Ascending aorta (tissue), 2 donors: ENCODE measurements around the gene HNMT. TPM values are rescaled to one million over a fixed set of nuclear protein-coding genes. Genes with fewer than 3 reads are reported as not detected.

ENCODE experiments used
- DNase-seq, 2 donors: peaks; one replicate each; pipeline ENCODE4 v3.0.0-alpha.2; 2019; ENCODE audit warnings: low spot score in 2 of 2
- H3K27ac ChIP-seq, 2 donors: fragments of 200-600 bp; sonication (generic); one replicate each; pipeline ENCODE4 v1.5.1; 2016 to 2017; ENCODE audit warnings: mild to moderate bottlenecking in 1 of 2
- H3K27me3 ChIP-seq: fragments of 200-600 bp; sonication (generic); one replicate; pipeline ENCODE4 v1.5.1; 2017
- H3K36me3 ChIP-seq, 2 donors: fragments of 200-600 bp; sonication (generic); one replicate each; pipeline ENCODE4 v1.5.1; 2016
- H3K4me1 ChIP-seq, 2 donors: fragments of 200-600 bp; sonication (generic); one replicate each; pipeline ENCODE4 v1.5.1; 2016 to 2017; ENCODE audit warnings: mild to moderate bottlenecking in 1 of 2
- H3K4me3 ChIP-seq, 2 donors: fragments of 200-600 bp; sonication (generic); one replicate each; pipeline ENCODE4 v1.5.1; 2016 to 2017; ENCODE audit warnings: mild to moderate bottlenecking in 1 of 2
- H3K9me3 ChIP-seq, 2 donors: fragments of 200-600 bp; sonication (generic); one replicate each; pipeline ENCODE4 v1.5.1; 2016
- intact Hi-C: fragments of 100-400 bp; cut with DNase I; formaldehyde crosslinking; loops from one replicate; pipeline ENCODE4 v1.15.1; 2023
- total RNA-seq: library from RNA; depleted of rRNA; stranded (reverse); fragments of >200 nt; gene quantifications from one replicate; pipeline ENCODE4 v1.1.0, GENCODE V29; 2016
- TF ChIP-seq, protein P1 (sequence below), 3 experiments: fragments of 200-600 bp in 2 of 3; fragments of 450-650 bp in 1 of 3; sonication (generic) in 2 of 3; IDR thresholded peaks; one replicate each; pipeline ENCODE4 v1.5.1; 2016 to 2019; ENCODE audit warnings: antibody characterized with exemption in 3 of 3, mild to moderate bottlenecking in 1 of 3, moderate library complexity in 1 of 3

The HNMT gene
- total RNA-seq, 1 donor from 2014 or later, result 22.2 TPM

DNA sequence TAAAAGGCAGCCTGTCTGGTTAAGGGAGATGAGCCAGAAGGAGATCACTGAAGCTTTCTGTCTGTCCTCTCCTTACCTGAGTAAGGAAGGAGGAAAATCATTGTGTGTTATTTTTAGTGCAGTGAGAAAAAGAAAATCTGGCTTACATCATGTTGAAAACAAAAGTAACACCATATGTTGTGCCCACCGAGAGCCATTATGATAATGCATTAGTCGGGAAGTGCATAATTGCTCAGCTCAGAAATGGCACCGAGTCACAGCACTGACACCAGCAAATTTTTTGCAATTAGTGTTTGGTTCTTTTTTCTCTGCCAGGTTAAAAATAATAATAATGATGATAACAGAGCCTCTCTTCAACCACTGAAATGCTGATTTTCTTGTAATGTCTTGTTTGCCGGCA is 46.6 kb downstream of the HNMT start:
- intact Hi-C loops, result no loop called here
- Histone ChIP-seq H3K36me3 (peaks cover 0 to 23% of the 10 kb centered on the region in 2 donors), H3K9me3 (no peaks in the 10 kb centered on the region), H3K4me1 (no peaks in the 10 kb centered on the region), H3K27ac (no peak overlapping the region), H3K27me3 (no peaks in the 10 kb centered on the region), H3K4me3 (no peak overlapping the region)
- TF ChIP-seq, protein P1, sequence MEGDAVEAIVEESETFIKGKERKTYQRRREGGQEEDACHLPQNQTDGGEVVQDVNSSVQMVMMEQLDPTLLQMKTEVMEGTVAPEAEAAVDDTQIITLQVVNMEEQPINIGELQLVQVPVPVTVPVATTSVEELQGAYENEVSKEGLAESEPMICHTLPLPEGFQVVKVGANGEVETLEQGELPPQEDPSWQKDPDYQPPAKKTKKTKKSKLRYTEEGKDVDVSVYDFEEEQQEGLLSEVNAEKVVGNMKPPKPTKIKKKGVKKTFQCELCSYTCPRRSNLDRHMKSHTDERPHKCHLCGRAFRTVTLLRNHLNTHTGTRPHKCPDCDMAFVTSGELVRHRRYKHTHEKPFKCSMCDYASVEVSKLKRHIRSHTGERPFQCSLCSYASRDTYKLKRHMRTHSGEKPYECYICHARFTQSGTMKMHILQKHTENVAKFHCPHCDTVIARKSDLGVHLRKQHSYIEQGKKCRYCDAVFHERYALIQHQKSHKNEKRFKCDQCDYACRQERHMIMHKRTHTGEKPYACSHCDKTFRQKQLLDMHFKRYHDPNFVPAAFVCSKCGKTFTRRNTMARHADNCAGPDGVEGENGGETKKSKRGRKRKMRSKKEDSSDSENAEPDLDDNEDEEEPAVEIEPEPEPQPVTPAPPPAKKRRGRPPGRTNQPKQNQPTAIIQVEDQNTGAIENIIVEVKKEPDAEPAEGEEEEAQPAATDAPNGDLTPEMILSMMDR (IDR thresholded peaks at IDR 0.05), result no peak
- DNase-seq, result no peak

DNA sequence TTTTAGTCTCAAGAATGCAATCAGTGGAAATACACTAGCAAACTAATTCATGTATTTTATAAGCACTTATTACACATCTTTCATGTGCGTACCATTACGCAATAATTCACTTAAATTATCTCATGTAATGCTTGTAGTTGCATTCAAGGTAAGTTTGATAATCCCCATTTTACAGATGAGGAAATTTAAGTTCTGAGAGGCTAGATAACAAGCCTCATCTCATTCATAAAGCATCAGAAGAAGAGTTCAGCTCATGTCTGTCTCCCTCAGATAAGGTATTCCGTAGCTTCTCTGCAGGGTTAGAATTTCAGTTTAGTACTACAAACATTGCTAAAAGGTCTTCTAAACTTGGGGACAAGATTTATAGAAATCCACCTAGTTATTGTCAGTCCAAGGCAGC is 47.8 kb downstream of the HNMT start:
- H3K27me3 ChIP-seq, result no peaks in the 10 kb centered on the region
- TF ChIP-seq, protein P1 (IDR thresholded peaks at IDR 0.05), result no peak
- no peak overlapping the region for H3K4me3 ChIP-seq
- no peaks in the 10 kb centered on the region for H3K9me3 ChIP-seq
- intact Hi-C loops, result no loop called here
- no peak for DNase-seq
- peaks cover 0 to 17% of the 10 kb centered on the region in 2 donors for H3K36me3 ChIP-seq
- H3K27ac ChIP-seq, result no peak overlapping the region
- no peaks in the 10 kb centered on the region for H3K4me1 ChIP-seq

DNA sequence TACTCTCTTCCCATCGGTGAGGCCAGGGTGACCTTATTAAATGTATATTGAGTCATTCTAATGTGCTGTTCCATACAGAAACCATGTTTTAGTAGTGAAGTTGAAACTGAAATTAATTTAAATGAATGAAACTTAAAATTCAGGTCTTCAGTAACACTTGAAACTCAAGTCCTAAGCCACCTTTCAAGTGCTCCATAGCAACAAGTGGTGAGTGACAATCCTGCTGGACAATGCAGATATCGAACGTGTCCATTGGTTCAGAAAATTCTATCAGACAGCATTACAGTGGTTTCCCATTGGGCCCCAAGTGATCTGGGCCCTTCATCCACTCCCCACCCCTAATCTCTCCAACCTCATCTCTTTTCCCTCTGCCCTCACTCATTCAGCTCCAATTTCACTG is 48.7 kb downstream of the HNMT start:
- no peak overlapping the region for H3K27ac ChIP-seq
- intact Hi-C loops, result no loop called here
- peaks cover 0 to 10% of the 10 kb centered on the region in 2 donors for H3K36me3 ChIP-seq
- H3K27me3 ChIP-seq, result no peaks in the 10 kb centered on the region
- H3K4me3 ChIP-seq, result no peak overlapping the region
- H3K4me1 ChIP-seq, result no peaks in the 10 kb centered on the region
- TF ChIP-seq, protein P1 (IDR thresholded peaks at IDR 0.05), result no peak
- H3K9me3 ChIP-seq, result no peaks in the 10 kb centered on the region
- no peak for DNase-seq

DNA sequence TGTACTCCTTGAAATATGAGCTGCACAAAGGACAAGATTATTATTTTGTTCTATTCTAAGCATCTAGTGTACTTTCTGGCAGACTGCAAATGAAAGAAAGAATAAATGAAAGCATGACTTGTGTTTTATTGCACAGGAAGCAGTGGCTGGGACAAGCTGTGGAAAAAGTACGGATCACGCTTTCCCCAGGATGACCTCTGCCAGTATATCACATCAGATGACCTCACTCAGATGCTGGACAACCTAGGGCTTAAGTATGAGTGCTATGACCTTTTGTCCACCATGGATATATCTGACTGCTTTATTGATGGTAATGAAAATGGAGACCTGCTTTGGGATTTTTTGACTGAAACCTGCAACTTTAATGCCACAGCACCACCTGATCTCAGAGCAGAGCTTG is 49.4 kb downstream of the HNMT start:
- no peak for DNase-seq
- TF ChIP-seq, protein P1 (IDR thresholded peaks at IDR 0.05), result no peak
- intact Hi-C loops, result no loop called here

DNA sequence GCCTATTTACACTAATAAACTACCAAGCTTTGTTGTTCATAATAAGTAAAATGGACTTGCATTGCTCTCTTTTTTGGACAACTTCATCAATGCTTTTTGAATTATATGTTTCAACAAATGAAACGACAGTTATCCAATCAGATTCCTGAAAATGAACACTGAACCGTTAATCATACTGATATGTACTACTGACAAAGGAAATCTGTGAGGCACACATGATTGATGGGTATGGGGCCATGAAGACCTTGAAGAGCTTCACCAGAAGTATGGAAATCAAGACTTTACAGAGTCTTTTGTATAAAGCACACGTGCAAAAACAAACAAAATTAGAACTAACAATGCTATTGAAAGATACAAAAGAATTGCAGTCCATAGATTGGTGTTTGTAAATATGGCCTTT is 51.2 kb downstream of the HNMT start:
- no peak overlapping the region for H3K27ac ChIP-seq
- H3K36me3 ChIP-seq, result peaks cover 0 to 5% of the 10 kb centered on the region in 2 donors
- peaks cover 0 to 7% of the 10 kb centered on the region in 2 donors for H3K4me1 ChIP-seq
- intact Hi-C loops, result no loop called here
- H3K27me3 ChIP-seq, result no peaks in the 10 kb centered on the region
- DNase-seq, result no peak
- H3K4me3 ChIP-seq, result no peak overlapping the region
- no peaks in the 10 kb centered on the region for H3K9me3 ChIP-seq
- TF ChIP-seq, protein P1 (IDR thresholded peaks at IDR 0.05), result no peak

More for the DNA sequence above, 49.4 kb downstream of the HNMT start:
- H3K9me3 ChIP-seq, result no peaks in the 10 kb centered on the region
- H3K4me1 ChIP-seq, result no peaks in the 10 kb centered on the region
- H3K27ac ChIP-seq, result no peak overlapping the region
- peaks cover 0 to 5% of the 10 kb centered on the region in 2 donors for H3K36me3 ChIP-seq
- H3K4me3 ChIP-seq, result no peak overlapping the region
- no peaks in the 10 kb centered on the region for H3K27me3 ChIP-seq
